HAP-1 (cell line): ENCODE results near the gene PLPP3.
A peak's percentile ranks its signal among the peaks of the same experiment; 100 is the strongest.

ENCODE experiments used
- DNase-seq, 2 experiments: peaks; one replicate each; pipeline ENCODE4 v3.0.0-alpha.2; 2016 to 2020; ENCODE audit warnings: low spot score in 2 of 2
- H3K27me3 ChIP-seq: fragments of 250-450 bp; sonication (Bioruptor Pico); 2 replicates; pipeline ENCODE4 v1.5.1; 2020; ENCODE audit warnings: low read depth, mild to moderate bottlenecking, moderate library complexity
- H3K36me3 ChIP-seq: fragments of 250-450 bp; sonication (Bioruptor Pico); replicated peaks from 2 replicates; pipeline ENCODE4 v1.5.1; 2020; ENCODE audit warnings: mild to moderate bottlenecking
- H3K4me1 ChIP-seq: fragments of 250-450 bp; sonication (Bioruptor Pico); 2 replicates; pipeline ENCODE4 v1.5.1; 2020; ENCODE audit warnings: mild to moderate bottlenecking
- H3K4me3 ChIP-seq: fragments of 250-450 bp; sonication (Bioruptor Pico); 2 replicates; pipeline ENCODE4 v1.5.1; 2020; ENCODE audit warnings: mild to moderate bottlenecking, moderate library complexity
- H3K9me3 ChIP-seq: fragments of 250-450 bp; sonication (Bioruptor Pico); 2 replicates; pipeline ENCODE4 v1.5.1; 2020; ENCODE audit warnings: mild to moderate bottlenecking, moderate library complexity
- in situ Hi-C: fragments of 300-500 bp; cut with MboI; formaldehyde crosslinking; loops from 3 replicates; pipeline ENCODE4 v1.14.3; 2020; ENCODE audit warnings: low sequenced_read_pairs, inconsistent platforms, mixed read lengths

Gene PLPP3

DNA sequence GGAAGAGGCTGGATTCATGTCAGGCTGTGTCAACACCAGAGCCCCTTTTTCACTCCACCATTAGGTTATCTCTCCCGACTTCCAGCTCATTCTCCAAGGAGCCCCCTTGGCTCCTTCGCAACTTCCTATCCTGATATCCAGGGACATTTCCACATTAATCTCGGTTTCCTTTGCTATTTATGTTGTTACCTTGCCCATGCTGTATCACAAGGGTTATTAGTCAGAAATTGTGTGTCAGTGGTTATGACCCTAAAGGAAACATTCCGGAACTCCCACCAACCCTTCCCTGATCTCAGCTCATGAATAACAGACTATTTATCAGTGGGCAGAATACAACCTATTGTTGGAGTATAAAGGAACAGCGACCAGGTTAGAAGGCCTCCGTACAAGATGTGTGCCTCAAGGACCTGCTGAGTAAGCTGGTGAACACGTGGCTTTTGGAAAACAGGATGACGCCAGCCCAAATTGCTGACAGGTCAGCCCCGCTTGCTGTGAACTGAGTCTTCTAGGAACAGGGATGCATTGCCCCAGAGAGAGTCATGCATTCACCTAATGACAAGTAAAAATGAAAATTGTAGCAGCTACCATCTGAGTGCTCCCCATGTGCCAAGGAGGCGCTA lies 121.5 kb downstream of the PLPP3 start:
- DNase-seq, result no peak
- Histone ChIP-seq H3K9me3 (no peaks in the 10 kb centered on the region), H3K36me3 (no peaks in the 10 kb centered on the region), H3K27me3 (no peaks in the 10 kb centered on the region), H3K4me3 (no peak overlapping the region), H3K4me1 (peaks cover 9% of the 10 kb centered on the region)
- in situ Hi-C loops, result no loop called here

DNA sequence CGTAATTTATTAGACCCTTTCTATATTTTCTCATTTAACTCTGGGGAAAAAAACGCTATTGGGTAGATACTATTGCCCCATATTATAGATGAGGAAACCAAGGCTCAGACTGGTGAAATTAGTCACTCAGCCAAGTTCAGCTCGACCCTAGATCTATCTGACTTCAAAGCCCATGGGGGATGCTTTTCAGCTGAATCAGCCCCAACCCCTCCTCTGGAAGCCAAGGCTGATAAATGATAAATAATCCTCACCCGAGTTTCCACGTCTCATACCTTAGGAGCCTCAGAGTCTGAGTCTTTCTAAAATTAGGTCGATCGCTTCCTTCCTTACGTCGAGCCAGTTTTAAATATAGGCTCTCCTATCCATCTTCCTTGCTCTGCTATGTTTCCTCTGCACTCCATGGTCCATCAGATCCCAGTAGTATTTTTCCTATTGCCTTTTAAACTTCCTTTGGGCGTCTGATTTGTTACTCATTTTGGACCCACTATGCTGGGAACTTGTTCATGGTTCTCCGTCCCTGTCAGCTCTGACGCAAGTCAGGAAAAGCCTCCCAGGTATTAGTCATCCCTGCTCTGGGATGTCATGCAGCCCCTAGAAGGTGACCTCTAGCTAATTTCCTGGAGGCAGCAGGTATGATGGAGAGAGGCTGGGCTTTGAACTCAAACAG lies 122.8 kb downstream of the PLPP3 start:
- Histone ChIP-seq H3K4me1 (peaks cover 18% of the 10 kb centered on the region), H3K4me3 (no peak overlapping the region)
- no peak for DNase-seq

DNA sequence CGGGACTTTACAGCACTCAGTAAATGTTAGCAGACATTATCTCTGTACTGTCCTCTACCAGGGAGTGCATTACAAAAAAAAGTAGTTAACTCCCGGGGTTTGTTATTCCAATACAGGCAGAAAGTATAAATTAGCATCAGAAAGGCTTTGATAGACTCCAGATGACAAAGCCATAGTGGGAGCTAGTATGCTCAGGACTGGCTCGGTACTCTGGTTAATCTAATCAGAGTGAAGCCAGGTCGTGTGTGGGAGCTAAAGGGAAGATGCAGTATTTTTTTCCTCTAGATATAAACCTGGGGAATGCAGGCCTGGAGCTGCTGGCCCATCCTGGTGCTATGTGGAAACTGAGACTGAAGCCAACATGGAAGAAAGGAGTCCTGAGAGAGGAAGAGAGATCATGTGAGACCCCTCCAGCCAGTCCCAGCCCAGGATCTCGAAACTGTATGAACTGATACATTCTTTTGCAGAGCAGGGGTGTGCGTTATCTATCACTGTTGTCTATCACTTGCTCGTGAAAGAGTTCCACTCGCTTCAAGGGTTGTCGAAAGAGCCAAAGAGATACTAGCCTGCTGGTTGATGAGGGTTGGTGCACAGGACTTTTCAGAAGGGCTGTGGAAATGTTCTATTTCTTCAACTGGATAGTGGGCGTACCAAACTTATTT lies 125.8 kb downstream of the PLPP3 start:
- no peak overlapping the region for H3K4me3 ChIP-seq
- no peaks in the 10 kb centered on the region for H3K27me3 ChIP-seq
- no peaks in the 10 kb centered on the region for H3K9me3 ChIP-seq
- H3K4me1 ChIP-seq, result peaks cover 18% of the 10 kb centered on the region
- in situ Hi-C loops, result no loop called here
- DNase-seq, result peak; percentile 64 to 95
- H3K36me3 ChIP-seq, result no peaks in the 10 kb centered on the region

More for the DNA sequence above, 122.8 kb downstream of the PLPP3 start:
- Histone ChIP-seq H3K36me3 (no peaks in the 10 kb centered on the region), H3K27me3 (no peaks in the 10 kb centered on the region), H3K9me3 (no peaks in the 10 kb centered on the region)
- in situ Hi-C loops, result no loop called here

DNA sequence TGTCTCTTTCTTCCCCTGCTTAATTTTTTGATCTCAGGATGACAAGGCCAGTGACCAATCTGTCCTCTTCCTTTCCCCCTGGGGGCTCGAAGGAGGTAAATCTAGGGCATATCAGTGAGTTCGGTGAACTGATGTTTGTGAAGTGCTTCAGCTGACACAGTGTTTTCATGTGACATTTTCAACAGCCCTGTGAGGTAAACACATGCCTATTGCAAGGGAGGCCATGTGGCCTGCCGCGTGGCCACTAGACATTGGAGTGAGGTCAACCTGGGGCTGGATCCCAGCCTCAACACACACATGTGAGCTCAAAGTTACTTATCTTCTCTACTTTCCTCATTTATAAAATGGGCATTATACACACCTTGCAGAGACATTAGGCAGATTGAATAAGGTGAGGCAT lies 126.3 kb downstream of the PLPP3 start:
- Histone ChIP-seq H3K9me3 (no peaks in the 10 kb centered on the region), H3K4me3 (no peak overlapping the region), H3K4me1 (peaks cover 18% of the 10 kb centered on the region), H3K36me3 (no peaks in the 10 kb centered on the region), H3K27me3 (no peaks in the 10 kb centered on the region)
- peak in 1 of 2 experiments; percentile 50 for DNase-seq
- in situ Hi-C loops, result no loop called here

DNA sequence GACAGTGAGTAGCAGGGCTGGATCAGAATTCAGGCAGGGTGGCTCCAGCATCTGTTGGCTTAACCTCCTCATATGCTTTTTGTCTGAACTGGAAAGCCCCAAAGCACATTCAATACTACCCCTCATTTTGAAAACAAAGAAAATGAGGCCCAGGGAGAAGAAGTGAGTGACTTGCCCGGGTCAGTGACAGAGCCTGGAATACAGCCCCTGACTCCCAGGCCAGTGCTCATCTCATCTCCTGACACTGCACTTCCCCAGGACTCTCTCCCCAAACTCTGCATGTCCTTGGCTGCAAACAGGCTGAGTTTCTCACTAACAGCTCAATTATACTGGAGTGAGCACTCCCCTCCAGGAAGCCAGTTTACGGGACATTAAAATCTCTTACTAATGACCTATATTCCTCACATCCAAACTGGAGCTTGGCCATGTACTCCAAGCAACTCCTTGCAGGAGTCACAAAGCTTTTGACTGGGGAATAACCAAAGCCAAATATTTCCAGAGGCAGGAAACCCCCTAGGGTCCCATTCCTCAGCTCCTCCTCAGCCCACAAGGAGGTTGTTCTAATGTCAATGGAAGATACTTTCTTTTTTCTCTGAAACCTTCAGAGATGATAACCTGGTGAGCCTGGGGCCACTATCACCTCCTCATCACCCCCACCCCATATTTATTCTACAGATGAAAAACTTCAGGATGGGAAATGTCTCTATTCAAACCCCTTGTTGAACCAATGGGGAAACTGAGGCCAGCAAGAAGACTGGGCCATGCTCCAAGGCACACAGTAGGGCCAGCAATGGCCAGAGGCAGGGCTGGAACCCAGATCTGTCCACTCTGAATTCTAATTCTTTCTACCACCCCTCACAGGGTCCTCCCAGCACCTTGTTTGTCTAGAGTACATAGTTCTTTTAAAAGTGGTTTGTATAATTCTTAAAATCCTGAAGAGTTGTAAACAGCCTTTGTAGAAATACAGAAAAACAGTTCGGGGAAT lies 127.0 kb downstream of the PLPP3 start:
- Histone ChIP-seq H3K27me3 (no peaks in the 10 kb centered on the region), H3K9me3 (no peaks in the 10 kb centered on the region), H3K4me3 (no peak overlapping the region), H3K36me3 (no peaks in the 10 kb centered on the region), H3K4me1 (peaks cover 18% of the 10 kb centered on the region)
- in situ Hi-C loops, result no loop called here
- no peak for DNase-seq

DNA sequence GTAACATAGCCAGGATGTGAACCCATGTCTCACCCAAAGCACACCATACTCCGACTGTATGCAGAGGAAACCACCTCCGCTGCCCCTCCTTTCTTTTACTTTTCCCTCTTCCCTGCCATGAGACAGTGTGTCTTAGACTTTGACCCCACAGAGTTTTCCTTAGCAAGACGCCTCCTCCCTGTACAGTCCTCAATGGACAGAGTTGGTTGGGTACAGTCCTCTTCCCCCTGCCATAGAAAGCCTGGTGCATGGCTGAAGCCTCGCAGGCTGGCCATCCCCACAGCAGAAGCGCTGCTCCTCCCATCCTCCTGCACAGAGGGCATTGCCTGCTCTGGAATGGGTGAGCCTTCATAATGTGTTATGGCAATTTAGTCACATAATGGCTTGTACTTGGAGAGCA lies 127.9 kb downstream of the PLPP3 start:
- Histone ChIP-seq H3K4me1 (peaks cover 18% of the 10 kb centered on the region), H3K27me3 (no peaks in the 10 kb centered on the region), H3K9me3 (no peaks in the 10 kb centered on the region), H3K36me3 (no peaks in the 10 kb centered on the region), H3K4me3 (no peak overlapping the region)
- in situ Hi-C loops, result no loop called here
- DNase-seq, result no peak

DNA sequence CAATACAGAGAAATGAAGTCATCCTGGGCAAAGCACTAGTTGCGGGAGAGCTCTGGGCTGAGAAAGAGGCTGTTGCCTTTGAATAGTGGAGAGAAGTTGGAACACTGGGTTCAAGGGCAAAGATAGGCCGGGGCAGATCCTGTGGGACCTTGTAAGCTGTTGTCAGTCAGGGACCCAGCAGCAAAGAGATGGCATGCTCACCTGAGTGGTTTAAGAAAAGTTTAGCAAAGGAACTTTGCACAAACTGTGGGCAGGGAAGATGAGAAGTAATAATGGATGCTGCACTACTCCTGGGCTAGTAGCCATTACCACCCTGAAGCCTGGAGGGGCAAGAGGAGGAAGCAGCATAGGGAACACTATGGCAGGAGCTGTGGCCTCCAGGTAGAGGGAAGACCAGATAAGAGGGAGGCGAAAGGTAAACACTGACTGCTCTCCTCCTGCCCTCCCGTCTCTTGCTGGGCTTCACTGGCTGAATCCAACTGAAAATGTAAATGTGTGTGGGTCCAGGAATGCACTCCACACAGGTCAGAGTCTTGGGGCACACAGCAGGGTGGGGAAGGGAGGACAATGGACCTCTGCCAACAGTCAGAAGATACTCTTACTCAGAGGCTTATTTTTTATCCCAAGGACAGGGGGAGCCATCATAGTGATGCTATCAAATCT lies 129.2 kb downstream of the PLPP3 start:
- no peak for DNase-seq

DNA sequence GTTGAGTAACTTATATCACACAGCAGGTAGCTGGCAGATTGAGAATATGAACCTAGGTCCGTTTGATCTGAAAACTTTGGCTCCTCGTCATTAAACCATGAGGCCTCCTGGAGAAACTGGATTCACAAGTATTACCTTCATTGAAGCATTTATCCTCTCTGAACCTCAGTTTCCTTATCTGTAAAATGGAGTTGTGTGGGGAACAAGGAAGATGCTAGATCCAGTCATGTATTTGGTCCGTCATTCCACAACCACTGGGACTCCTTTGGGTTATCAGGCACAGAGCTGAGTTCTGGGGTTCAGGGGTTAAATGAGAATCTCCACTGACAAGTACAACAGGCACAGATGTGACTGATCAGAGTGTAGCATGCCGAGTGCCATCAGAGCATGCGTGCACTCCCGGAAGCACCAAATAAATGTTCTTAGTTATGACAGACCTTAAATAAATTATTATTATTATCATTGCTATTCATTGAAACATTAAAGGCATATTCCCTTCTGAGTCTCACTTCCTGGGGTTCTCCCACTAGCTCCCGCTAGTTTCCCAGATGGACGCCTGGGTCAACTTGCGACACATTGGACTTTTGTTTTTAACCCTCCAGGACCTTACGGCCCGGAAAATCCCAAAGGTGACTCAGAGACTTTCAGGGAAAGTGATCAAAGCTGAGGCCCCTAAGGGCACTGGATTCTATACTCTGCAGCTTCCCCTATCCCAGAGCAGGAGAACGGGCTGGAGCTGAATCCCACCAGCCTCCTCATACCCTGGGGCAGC lies 130.6 kb downstream of the PLPP3 start:
- Histone ChIP-seq H3K9me3 (no peaks in the 10 kb centered on the region), H3K4me3 (no peak overlapping the region), H3K36me3 (no peaks in the 10 kb centered on the region), H3K27me3 (peaks cover 6% of the 10 kb centered on the region; the same call in 1 of the 2 replicates), H3K4me1 (peaks cover 16% of the 10 kb centered on the region)
- DNase-seq, result no peak
- in situ Hi-C loops, result no loop called here

More for the DNA sequence above, 129.2 kb downstream of the PLPP3 start:
- Histone ChIP-seq H3K9me3 (no peaks in the 10 kb centered on the region), H3K4me3 (no peak overlapping the region), H3K27me3 (no peaks in the 10 kb centered on the region), H3K4me1 (peaks cover 18% of the 10 kb centered on the region), H3K36me3 (no peaks in the 10 kb centered on the region)
- in situ Hi-C loops, result no loop called here

DNA sequence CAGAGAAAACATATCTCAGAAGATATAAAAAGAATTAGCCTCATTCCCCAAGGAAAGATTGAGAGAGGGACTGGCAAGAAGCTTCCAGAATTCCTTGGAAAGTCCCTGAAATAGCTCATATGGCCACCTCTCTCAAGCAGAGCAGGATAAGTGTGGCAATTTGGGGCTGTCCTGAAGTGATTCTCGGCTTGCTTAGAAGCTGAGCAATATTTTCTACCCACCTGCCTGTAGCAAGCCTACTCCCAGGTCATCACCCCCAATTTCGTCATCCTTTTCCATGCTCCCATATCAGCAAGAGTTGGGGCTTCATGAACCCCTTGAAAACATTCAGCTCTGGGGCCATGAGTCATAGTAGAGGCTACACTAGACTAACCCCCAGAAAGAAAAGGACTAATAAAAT lies 131.5 kb downstream of the PLPP3 start:
- peaks cover 8% of the 10 kb centered on the region for H3K4me1 ChIP-seq

DNA sequence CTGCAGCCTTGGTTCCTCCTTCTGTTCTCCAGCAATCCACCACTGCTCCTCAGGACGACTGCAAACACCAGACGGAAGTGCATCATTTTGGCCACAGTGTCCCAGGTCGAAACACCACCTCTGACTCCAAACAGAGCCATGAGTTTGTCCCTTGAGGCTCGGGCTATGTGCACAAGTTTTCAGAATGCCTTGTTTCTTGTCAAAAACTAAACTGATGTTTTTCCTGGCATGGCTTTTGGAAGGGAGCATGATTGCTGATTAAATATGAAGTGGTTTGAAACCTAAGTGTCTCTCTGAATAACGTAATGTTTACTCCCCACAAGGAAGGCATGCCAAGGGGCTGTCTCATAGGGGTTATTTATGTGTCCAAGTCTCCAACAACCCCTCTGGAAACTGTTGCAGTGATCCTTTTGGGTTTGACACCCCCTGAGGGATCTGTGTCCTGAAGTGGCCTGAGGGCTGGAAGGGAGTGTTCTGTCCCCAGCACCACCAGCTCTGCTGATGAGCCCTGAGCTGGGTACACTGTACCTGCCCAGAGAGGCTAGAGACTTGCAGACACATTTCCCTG lies 132.7 kb downstream of the PLPP3 start:
- H3K27me3 ChIP-seq, result peaks cover 6% of the 10 kb centered on the region; the same call in 1 of the 2 replicates
- no peak for DNase-seq
- in situ Hi-C loops, result no loop called here

More for the DNA sequence above, 131.5 kb downstream of the PLPP3 start:
- in situ Hi-C loops, result no loop called here
- no peaks in the 10 kb centered on the region for H3K9me3 ChIP-seq
- DNase-seq, result no peak
- no peak overlapping the region for H3K4me3 ChIP-seq
- no peaks in the 10 kb centered on the region for H3K36me3 ChIP-seq
- peaks cover 6% of the 10 kb centered on the region; the same call in 1 of the 2 replicates for H3K27me3 ChIP-seq

DNA sequence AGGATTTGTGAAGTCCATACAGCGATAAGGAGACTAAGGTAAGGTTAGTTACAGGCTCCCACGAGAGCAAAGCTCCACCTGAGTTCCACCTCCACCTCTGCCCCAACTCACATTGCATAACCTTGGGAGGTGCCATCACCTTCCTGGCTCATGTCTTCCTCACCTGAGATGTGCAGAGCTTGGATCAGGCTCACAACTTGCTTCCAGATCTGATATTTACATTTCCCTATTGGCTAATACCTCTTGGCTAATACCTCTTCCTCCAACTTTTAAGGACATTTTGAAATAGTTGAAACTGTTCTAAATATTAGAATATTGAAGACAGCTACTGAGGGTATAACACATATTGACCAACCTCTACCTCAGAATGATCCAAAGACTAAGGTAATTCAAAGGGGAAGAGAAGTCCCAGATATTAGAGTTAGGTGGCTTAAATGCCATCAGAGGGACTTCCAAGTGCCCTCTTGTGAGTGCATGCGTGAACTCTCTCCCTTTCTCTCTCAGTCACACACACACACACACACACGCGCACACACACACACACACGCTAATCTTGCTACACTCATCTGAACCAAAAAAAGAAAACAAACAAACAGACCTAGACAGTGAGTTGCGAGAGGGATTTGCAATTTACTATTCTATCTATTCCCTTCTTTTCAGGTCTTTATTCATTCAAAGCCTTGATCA lies 134.3 kb downstream of the PLPP3 start:
- no peaks in the 10 kb centered on the region for H3K9me3 ChIP-seq
- no peaks in the 10 kb centered on the region for H3K36me3 ChIP-seq
- H3K4me3 ChIP-seq, result no peak overlapping the region
- H3K4me1 ChIP-seq, result no peaks in the 10 kb centered on the region
- H3K27me3 ChIP-seq, result peaks cover 6% of the 10 kb centered on the region; the same call in 1 of the 2 replicates
- in situ Hi-C loops, result no loop called here
- DNase-seq, result no peak

More for the DNA sequence above, 132.7 kb downstream of the PLPP3 start:
- no peak overlapping the region for H3K4me3 ChIP-seq
- no peaks in the 10 kb centered on the region for H3K4me1 ChIP-seq
- no peaks in the 10 kb centered on the region for H3K9me3 ChIP-seq
- H3K36me3 ChIP-seq, result no peaks in the 10 kb centered on the region
